MCF 10A (cell line): ENCODE data around the gene PPP2R1A. TPM values are rescaled to one million over a fixed set of nuclear protein-coding genes. Genes with fewer than 3 reads are reported as not detected.

Experiments
- BruUV-seq: library from RNA; stranded (reverse); fragments of 400-500 nt; replicated peaks from 2 replicates; lab custom pipeline; 2021; lab: Mats Ljungman, UMichigan
- CTCF ChIA-PET: fragments of 300-600 bp; sonication (Branson Sonifier 250); formaldehyde crosslinking; extraction: SDS; loops from one replicate; lab custom pipeline; 2021; ENCODE audit warnings: antibody characterized with exemption, inconsistent platforms; lab: Yijun Ruan, JAX
- POLR2A ChIA-PET: fragments of 300-600, 350-650 bp; sonication (Branson Sonifier 250); formaldehyde crosslinking; extraction: SDS; loops from one replicate; lab custom pipeline; 2020; ENCODE audit warnings: antibody characterized with exemption, inconsistent platforms; lab: Yijun Ruan, JAX
- DNase-seq: peaks from one replicate; pipeline ENCODE4 v3.0.0-alpha.2; 2018; ENCODE audit not compliant: unreplicated experiment
- H3K27ac Mint-ChIP-seq: one replicate; pipeline ENCODE4 v1.8.0; 2022; ENCODE audit warnings: mild to moderate bottlenecking, low read depth, mixed read lengths; ENCODE audit not compliant: unreplicated experiment
- H3K27me3 Mint-ChIP-seq: one replicate; pipeline ENCODE4 v1.8.0; 2022; ENCODE audit warnings: mixed read lengths; ENCODE audit not compliant: insufficient read depth, unreplicated experiment
- H3K36me3 Mint-ChIP-seq: one replicate; pipeline ENCODE4 v1.8.0; 2022; ENCODE audit warnings: mild to moderate bottlenecking, moderate library complexity, mixed read lengths; ENCODE audit not compliant: insufficient read depth, unreplicated experiment
- H3K4me1 Mint-ChIP-seq: one replicate; pipeline ENCODE4 v1.8.0; 2022; ENCODE audit warnings: mixed read lengths; ENCODE audit not compliant: insufficient read depth, unreplicated experiment
- H3K4me3 Mint-ChIP-seq: one replicate; pipeline ENCODE4 v1.8.0; 2022; ENCODE audit warnings: mild to moderate bottlenecking, moderate library complexity, mixed read lengths; ENCODE audit not compliant: unreplicated experiment
- H3K9me3 Mint-ChIP-seq: one replicate; pipeline ENCODE4 v1.8.0; 2022; ENCODE audit warnings: mixed read lengths; ENCODE audit not compliant: unreplicated experiment
- intact Hi-C: fragments of 100-400 bp; cut with micrococcal nuclease; formaldehyde crosslinking; loops from 2 replicates; pipeline ENCODE4 v1.14.1; 2022
- total RNA-seq: library from RNA; stranded (reverse); gene quantifications from 2 replicates; pipeline ENCODE4 v1.2.3, GENCODE V29; 2022
- TF ChIP-seq, protein P1 (sequence below): fragments of 200-600 bp; IDR thresholded peaks from one replicate; pipeline ENCODE4 v1.8.0; 2022; ENCODE audit warnings: antibody characterized with exemption, mild to moderate bottlenecking; ENCODE audit not compliant: unreplicated experiment

PPP2R1A gene
- total RNA-seq, 1 experiment from 2014 or later: 194 TPM

DNA sequence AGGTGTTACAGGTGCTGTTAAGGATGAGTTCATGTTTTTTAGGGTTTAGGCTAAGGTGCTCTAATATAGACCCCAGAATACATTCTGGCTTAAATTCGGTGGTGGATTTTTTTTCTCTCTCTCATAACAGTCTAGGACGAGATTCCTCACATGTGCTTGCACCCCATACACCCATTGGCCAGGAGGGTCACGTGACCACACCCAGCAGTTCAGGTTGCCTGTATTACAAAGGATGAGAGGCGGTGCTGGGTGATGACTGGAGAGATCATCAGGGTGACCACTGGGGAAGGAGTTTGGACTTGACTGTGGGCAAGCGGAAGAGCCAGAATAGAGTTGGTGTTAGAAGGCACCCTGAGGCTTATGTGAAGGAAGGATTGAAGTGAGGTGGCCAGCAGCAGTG is 27.7 kb downstream of the PPP2R1A start:
- H3K4me1 Mint-ChIP-seq: peaks cover 5% of the 10 kb centered on the region
- POLR2A ChIA-PET: no interaction called here
- H3K27me3 Mint-ChIP-seq: no peaks in the 10 kb centered on the region
- no peak for DNase-seq
- no peak overlapping the region for H3K4me3 Mint-ChIP-seq
- intact Hi-C loops: no loop called here
- CTCF ChIA-PET: no interaction called here
- H3K27ac Mint-ChIP-seq: no peak overlapping the region
- no TSS peak for BruUV-seq
- no peaks in the 10 kb centered on the region for H3K9me3 Mint-ChIP-seq
- peaks cover 98% of the 10 kb centered on the region for H3K36me3 Mint-ChIP-seq
- TF ChIP-seq, protein P1, sequence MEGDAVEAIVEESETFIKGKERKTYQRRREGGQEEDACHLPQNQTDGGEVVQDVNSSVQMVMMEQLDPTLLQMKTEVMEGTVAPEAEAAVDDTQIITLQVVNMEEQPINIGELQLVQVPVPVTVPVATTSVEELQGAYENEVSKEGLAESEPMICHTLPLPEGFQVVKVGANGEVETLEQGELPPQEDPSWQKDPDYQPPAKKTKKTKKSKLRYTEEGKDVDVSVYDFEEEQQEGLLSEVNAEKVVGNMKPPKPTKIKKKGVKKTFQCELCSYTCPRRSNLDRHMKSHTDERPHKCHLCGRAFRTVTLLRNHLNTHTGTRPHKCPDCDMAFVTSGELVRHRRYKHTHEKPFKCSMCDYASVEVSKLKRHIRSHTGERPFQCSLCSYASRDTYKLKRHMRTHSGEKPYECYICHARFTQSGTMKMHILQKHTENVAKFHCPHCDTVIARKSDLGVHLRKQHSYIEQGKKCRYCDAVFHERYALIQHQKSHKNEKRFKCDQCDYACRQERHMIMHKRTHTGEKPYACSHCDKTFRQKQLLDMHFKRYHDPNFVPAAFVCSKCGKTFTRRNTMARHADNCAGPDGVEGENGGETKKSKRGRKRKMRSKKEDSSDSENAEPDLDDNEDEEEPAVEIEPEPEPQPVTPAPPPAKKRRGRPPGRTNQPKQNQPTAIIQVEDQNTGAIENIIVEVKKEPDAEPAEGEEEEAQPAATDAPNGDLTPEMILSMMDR: no peak

DNA sequence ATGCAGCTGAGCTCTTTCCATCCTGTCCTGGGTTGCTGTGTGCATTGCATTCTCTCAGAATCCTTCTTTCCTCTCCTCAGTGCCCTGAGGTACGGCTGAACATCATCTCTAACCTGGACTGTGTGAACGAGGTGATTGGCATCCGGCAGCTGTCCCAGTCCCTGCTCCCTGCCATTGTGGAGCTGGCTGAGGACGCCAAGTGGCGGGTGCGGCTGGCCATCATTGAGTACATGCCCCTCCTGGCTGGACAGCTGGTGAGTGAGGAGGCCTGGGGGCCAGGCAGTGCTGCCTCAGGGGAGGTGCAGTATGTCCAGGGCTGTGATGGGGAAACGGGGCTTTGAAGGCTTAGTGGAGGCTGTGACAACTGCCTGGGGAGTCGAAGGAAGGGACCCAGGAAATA is 29.8 kb downstream of the PPP2R1A start:
- CTCF ChIA-PET: interaction anchor here (0.6 to 1.1 kb wide), 2 partner anchors 12 to 59 kb away, joined by 3 read pairs; no protein-coding TSS in a partner anchor
- Mint-ChIP-seq H3K27me3 (no peaks in the 10 kb centered on the region), H3K27ac (no peak overlapping the region), H3K4me3 (no peak overlapping the region), H3K4me1 (peaks cover 5% of the 10 kb centered on the region), H3K36me3 (peaks cover 98% of the 10 kb centered on the region), H3K9me3 (no peaks in the 10 kb centered on the region)
- TF ChIP-seq, protein P1: no peak
- intact Hi-C loops: no loop called here
- no TSS peak for BruUV-seq
- POLR2A ChIA-PET: interaction anchor here (0.7 to 0.8 kb wide), 3 partner anchors 14 to 419 kb away, joined by 3 to 5 read pairs (median 3); no protein-coding TSS in a partner anchor
- no peak for DNase-seq

DNA sequence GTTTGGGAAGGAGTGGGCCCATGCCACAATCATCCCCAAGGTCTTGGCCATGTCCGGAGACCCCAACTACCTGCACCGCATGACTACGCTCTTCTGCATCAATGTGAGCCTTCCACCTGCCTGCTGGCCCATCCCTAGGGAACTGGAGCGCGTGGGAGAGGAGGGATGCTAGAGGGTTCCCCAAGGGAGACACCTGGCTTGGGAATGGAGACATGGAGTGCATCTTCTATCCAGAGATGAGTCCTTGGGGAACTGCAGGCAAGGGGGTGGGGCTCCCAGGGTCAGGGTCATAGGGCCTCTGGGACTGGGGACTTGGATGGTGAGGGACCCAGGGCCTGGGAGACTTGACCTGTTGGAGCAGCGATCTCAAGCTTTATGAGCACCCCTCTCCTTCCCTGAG is 31.2 kb downstream of the PPP2R1A start:
- intact Hi-C loops: no loop called here
- Mint-ChIP-seq H3K36me3 (peaks cover 98% of the 10 kb centered on the region), H3K4me3 (no peak overlapping the region), H3K9me3 (no peaks in the 10 kb centered on the region), H3K4me1 (peaks cover 5% of the 10 kb centered on the region), H3K27ac (no peak overlapping the region), H3K27me3 (no peaks in the 10 kb centered on the region)
- CTCF ChIA-PET: interaction anchor here (1.5 kb wide), 1 partner anchor 16 kb away, joined by 6 read pairs; no protein-coding TSS in a partner anchor
- DNase-seq: no peak
- POLR2A ChIA-PET: interaction anchor here (0.6 kb wide), 1 partner anchor 31 kb away, joined by 3 read pairs; the partner anchor contains the start of gene PPP2R1A
- BruUV-seq: no TSS peak
- TF ChIP-seq, protein P1: no peak

DNA sequence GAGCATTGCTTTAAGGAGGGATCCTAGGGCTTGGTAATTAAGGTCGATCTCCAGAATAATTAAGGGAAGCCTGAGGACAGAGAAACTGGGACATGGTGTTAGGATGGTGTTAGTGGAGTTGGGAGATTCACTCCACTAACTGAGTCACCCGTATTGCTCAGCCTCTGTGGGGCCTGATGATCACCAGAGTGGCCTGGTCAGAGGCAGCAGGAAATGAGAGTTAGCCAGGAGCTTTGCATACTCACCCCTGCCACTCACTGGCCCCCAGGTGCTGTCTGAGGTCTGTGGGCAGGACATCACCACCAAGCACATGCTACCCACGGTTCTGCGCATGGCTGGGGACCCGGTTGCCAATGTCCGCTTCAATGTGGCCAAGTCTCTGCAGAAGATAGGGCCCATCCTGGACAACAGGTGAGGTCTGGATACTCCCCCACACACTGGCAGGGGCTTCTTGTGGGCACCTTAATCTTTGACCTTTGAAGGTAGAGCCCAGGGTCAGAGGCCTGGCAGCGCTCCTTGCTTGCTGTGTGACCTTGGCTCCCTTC is 32.1 kb downstream of the PPP2R1A start:
- no peaks in the 10 kb centered on the region for H3K27me3 Mint-ChIP-seq
- H3K4me3 Mint-ChIP-seq: no peak overlapping the region
- H3K9me3 Mint-ChIP-seq: no peaks in the 10 kb centered on the region
- BruUV-seq: no TSS peak
- intact Hi-C loops: no loop called here
- no peak for DNase-seq
- ChIA-PET CTCF (interaction anchor here (0.5 to 1.5 kb wide), 2 partner anchors 15 to 501 kb away, joined by 4 to 6 read pairs; no protein-coding TSS in a partner anchor), POLR2A (interaction anchor here (0.8 kb wide), 1 partner anchor 33 kb away, joined by 3 read pairs; no protein-coding TSS in a partner anchor)
- H3K27ac Mint-ChIP-seq: no peak overlapping the region
- peaks cover 98% of the 10 kb centered on the region for H3K36me3 Mint-ChIP-seq
- H3K4me1 Mint-ChIP-seq: peaks cover 5% of the 10 kb centered on the region
- TF ChIP-seq, protein P1: no peak
